Measurements from ENCODE around the gene RNF112.

- TF ChIP-seq POLR2A (IDR thresholded peaks at IDR 0.05): no peak
- TF ChIP-seq, protein P1, sequence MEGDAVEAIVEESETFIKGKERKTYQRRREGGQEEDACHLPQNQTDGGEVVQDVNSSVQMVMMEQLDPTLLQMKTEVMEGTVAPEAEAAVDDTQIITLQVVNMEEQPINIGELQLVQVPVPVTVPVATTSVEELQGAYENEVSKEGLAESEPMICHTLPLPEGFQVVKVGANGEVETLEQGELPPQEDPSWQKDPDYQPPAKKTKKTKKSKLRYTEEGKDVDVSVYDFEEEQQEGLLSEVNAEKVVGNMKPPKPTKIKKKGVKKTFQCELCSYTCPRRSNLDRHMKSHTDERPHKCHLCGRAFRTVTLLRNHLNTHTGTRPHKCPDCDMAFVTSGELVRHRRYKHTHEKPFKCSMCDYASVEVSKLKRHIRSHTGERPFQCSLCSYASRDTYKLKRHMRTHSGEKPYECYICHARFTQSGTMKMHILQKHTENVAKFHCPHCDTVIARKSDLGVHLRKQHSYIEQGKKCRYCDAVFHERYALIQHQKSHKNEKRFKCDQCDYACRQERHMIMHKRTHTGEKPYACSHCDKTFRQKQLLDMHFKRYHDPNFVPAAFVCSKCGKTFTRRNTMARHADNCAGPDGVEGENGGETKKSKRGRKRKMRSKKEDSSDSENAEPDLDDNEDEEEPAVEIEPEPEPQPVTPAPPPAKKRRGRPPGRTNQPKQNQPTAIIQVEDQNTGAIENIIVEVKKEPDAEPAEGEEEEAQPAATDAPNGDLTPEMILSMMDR (IDR thresholded peaks at IDR 0.05): no peak
These were observed 13.4 kb upstream of the RNF112 start for GRCh38 chr17:19397556-19398041.

Data from testis (tissue), 2 donors.